ENCODE results near the gene DPH6.
A peak's percentile ranks its signal among the peaks of the same experiment; 100 is the strongest.

DPH6 gene

DNA sequence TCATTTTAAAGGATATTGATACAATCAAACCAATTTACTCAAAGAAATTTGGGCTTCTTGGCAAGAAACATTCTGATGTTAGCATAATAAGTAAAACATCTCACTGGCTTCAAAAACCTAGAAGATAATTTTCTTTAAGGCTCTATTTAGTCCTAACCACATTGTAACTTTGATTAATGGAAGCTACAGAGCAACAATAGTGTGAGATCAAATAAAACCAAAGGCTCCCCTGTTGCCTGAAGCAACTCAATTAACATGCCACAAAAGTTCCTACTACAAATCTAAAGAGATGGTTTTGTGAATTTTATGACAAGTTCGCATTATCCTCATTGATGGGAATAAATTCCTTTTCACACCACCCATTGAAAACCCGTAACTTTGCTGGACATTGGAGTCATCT, 5.9 kb downstream of the DPH6 start:
- no peak for DNase-seq

DNA sequence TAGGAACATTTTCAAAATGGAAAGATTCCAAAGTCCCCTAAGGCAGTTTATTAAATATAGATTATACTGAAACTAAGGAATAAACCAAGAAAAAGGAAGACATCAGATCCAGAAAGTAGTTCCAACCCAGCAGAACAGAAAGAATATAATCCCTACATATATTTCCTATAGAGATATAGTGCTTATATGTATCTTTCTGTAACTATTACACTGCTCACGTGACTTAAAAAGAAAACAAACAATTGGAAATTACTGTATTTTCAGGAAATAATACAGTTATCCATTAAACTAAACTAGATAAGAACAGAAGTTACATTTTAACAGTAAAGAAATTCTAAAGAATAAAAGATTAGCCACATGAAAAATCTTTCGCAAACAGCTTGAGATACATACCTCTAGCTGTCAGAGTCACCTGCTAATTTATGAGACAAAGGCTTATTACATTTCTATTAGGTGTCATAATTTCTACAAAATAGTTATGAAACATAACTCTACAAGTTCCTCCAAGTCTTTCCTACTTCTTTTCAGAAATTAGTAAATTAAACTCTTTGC, 10.5 kb downstream of the DPH6 start:
- no peak for DNase-seq

DNA sequence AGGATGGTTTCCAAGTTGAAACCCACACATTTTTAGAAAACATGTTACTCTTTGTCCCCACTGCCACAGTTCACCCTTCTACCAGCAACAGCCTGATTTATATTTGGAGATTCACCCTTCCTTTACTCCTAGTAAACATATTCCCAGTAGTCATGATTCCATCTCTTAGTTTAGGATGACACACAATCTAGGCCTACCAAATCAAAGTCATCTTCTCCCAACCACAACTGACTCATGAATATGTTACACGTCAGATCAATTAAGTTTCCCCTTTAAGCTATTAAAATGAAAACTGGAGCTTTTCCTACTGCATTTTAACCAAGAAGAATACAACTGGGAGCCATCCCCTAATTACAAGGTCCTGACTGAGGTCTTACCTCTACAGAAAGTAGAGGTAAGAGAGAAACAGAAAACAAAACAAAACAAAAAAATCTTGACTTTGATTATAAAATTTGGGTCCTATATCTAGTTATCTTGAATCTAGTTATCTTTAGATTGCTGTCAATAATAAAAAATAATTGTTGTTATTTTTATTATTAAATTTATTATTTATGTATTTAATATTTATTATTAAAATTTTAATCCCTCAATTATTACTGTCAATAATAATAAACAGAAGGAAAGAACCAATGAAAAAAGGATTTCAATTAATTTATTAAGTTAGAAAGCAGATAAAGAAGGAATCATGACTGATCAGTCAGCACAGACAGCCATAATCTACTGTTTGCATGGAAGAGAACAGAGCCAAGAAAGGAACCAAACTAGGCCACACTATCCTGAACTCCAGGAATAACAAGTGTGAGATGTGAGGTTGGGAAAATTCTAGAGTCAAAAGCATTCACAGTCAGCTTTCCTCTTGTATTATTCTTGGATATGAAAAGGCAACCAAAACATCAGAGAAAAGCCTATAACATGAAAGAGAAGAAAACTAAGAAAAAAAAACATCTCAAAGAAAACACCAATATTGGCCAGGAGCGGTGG, 12.5 kb downstream of the DPH6 start:
- no peak for DNase-seq

DNA sequence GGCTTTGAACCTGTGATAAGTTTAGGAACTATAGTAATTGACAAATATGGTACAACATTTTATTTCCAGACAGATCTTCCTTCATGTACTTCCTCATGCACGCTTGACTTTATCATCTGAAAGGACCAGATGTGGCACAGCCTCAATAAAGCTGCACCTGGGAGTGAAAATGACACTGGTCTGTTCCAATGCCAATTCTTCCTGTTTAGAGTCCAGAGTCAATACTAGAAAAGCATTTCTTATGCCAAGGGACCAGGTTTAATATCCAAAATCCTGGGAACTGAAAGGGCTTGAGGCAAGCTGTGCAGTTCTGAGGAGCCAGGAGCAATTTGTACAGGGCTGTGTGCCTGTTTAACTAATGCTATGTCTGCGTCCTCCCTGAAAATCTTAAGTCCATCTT, 15.3 kb downstream of the DPH6 start:
- no peak for DNase-seq

DNA sequence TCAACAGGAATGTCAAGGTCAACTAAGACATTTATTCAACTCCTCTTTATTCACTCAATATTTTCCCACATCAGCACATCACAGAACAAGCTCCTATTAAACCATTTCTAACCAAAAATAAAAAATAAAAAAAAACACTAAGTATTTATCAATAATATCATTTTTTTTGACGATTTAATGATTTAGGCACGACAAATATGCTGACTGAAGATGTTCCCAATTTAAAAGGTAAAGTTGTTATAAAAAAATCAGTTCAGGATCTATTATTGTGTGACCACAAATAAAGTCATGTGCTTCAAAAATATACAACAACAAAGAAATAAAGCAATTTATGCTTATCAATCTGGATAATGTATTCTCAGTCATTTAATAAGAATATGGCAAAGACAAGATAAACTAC, 16.2 kb downstream of the DPH6 start:
- DNase-seq, result no peak

DNA sequence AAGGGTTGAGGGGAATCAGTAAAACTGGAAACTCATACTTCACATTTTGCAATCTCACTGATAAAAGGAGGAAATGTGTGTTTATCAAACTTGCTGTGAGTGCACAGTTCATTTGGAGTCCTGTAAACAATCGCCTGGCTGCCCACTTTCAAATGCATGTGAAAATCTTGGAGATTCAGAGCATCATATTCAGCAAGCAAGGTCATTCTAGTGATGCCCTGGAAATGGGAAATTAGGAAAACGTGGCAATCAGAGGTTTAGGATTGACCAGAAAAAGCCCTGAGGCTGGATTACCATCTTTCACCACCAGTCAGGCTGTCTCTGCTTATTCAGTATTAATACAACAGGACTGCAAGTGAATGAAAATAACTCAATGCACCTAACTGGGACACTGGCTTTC, 23.9 kb downstream of the DPH6 start:
- DNase-seq, result no peak

DNA sequence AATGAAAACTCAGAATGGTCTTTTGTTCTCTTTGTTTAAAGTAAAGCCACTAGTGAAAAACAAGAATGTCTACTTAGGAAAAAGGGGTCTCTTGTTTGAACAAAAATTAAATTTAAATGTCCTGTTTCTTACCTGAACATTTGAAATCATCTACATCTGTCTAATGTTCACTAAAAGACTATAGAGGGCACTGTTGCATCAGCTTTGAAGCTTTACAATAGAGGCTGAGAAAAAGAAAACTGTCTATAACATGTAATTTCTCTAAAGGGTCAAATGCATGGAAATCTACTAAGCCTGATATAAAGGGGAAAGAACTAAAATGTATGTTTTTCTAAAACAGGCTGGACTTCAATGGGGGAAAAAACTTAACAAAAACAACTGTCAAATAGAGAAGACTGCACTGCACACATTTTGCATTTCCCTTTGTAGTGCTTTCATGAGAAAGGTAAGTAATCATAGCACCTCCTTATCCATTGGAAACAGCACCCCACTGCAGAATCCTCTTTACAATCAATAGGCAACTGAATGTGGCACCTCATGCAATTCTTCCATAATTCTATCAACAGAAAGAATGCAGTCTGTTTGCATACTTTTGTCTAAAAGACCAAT, 26.3 kb downstream of the DPH6 start:
- peak; percentile 16 for DNase-seq

DNA sequence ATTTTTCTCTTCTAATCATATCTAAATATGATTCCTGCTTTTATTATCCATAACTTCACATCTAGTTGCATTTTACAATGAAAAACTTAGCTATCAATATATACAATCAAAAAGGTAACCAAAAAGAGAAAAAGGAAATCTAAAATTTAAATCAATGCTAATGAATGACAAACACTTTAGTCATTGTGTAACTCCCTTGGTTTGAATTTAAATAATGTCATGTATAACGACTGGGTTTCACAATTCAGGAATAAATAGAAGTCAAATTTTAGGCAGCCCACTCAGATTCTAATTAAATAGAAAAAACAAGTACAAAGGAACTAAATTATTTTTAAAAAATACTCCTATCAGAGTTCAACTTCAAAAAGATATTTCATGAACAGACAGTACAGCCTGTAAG, 26.9 kb downstream of the DPH6 start:
- DNase-seq, result no peak

DNA sequence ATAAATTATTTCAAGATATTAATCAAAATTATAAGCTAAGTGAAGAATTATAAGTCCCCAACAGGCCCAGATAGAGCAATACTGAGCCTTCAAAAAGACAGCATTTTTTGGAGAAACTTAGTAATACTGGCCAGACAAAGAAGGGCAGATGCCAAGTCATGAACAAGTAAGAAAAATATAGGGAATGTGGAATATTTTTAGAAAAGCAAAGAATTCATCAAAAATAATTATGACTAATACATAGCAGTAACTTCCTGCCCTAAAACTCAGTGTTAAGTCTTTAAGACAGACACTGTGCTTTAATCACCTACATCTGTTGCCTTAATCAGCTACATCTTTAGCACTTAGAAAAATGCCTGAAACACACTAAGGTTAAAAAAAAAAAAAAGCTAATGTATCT, 31.2 kb downstream of the DPH6 start:
- no peak for DNase-seq

DNA sequence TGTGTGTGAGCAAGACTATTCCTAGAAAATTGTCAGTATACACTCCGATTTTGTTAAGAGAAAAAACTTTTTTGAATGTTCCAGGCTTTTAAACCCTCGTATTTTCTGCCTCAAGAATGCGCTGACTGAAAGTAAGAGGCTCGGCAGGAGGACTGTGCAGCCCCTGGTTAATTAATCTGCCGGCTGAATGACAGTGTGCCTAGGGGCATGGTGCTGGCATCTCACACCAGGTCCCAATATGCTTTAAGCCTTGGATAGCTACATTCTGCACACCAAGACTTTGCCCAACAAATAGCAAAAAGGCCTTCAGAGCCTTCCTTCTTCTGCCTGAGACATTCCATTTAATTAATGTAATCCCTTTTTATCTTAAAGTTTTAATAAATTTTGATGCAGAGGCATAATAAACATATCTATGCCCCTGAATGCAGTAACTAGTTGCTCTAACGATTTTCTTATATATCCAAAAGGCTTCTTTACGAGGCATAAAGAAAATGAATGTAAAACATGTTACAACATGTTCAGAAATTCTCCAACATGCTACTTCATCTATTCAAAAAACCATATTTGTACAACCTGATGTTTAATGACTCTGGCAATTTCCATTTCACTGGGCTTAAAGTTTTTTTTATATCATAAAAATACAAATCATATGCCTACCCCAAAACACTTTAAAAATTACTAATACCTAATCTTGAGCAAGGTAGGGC, 37.9 kb downstream of the DPH6 start:
- no peak for DNase-seq

DNA sequence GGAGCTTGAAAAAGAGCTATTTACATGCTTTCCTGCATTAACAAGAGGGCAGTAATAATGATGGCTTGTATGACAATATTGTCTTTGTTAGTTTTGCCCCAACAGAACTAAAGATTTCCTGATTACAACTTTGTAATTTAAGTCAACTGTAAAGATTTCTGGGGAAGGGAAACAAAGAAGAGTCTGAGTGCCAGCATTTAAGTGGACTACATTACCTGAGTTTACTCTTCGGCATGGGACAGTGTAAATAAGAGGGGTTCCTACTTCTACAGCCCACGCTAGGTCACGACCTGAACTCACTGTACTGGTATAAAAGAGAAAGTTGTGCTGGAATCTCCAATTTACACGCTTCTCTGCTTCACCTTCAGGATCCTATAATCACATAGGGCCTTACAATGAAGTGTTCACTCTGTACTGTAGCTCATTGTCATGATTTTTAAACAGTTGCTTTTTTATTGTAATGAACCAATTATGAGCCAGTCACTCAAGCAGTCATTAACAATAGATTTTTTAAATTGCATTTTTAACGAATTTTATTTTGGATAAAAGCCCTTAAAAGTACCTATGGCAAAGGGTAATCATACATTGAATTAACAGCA, 39.6 kb downstream of the DPH6 start:
- DNase-seq, result no peak

DNA sequence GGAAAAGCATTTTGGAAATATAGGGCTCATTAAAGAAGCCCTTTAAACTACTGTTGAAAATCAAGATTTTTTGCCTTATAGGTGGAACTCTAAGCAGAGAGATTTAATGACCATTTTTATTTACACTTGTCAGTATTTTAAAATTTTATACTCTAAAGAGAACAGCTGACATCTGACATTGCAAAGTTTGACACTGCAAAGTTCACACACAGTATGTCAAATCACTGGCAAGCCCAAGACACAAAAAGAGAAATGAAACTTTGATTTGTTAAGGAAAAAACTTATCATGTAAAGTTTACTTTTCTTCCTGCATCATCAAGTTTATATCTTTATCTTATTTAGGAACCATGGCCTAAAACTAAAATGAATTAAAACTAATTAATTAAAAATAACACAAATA, 40.2 kb downstream of the DPH6 start:
- no peak for DNase-seq

DNA sequence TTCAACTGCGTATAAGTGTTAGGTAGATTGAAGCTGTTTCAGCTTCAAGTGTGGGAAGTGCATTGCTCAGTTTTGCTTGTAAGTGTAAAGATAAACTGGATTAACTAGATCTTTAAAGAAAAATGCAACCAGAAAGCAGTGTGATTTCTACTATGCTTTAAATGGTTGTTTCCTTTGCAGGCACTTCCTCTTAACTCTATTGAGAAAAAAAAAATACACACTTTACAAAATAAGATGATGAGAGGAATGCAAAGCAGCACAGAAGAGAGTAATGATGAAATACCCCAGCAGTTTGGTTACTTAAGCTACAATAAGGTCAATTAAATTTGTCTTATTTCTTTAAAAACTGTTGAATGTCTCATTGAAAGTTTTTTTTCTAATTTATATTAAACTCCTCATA, 40.8 kb downstream of the DPH6 start:
- DNase-seq, result no peak

DNA sequence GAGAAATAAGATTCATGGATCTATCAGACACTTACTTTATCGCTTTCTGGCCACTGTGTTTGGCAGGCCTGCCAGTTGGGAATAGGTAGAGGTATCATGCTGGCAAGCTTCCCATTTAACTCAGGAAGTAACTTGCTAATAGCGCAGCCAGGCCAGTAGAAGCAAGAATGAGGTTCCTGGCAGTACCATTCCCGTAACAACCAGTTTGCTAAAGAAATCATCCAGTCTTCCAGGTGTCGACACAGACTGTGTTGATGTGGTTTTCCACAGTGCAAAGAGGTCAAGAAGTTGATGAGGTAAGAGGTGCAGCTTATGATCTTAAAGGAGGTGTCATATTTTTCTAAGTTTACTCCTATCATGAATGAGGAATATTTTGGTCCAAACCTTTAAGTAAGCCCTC, 46.2 kb downstream of the DPH6 start:
- DNase-seq, result no peak

DNA sequence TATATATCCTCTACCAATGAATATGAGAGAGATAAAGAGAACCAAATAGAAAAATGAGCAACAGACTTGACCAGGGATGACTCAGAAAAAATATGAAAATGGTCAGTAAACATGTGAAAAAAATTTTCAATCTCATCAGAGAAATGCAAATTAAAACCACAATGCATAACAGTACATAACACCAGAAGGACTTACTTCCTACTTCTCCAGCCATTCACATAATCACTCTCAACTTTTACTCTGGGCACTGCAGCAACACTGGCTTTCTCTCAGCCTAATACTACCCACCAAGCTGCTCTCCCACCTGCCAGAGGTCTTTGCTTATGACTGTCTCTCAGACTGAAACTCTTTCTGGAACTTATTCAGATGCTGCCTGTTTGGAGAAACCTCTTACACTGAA, 49.4 kb downstream of the DPH6 start:
- DNase-seq, result no peak

DNA sequence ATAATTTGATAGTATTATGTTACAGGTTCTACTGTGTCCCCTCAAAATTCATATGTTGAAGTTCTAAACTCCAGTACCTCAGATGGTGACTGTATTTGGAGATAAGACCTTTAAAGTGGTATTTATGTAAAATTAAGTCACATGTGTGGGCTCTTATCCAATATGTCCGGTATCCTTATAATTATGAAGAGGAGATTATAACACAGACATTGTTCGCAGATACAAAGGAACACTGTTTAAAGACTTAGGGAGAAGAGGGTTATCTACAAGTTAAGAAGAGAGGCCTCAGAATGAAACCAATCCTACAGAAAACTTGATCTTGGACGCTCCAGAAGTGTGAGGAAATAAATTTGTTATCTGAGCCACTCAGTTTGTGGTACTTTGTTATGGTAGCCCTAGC, 50.9 kb downstream of the DPH6 start:
- DNase-seq, result no peak

DNA sequence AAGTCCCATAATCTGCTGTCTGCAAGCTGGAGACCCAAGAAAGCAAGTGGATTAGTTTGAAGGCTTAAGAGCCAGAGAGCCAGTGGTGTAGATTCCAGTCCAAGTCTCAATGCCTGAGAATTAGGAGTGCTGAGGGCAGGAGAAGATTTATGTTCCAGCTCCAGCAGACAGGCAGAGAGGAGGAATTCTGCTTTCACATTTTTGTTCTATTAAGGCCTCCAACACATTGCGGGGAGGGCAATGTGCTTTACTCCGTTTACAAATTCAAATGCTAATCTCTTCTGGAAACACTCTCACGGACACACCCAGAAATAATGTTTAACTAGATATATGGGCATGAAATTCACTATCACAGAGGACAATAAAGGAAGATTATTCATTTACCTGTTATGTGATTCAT, 54.0 kb downstream of the DPH6 start:
- no peak for DNase-seq

DNA sequence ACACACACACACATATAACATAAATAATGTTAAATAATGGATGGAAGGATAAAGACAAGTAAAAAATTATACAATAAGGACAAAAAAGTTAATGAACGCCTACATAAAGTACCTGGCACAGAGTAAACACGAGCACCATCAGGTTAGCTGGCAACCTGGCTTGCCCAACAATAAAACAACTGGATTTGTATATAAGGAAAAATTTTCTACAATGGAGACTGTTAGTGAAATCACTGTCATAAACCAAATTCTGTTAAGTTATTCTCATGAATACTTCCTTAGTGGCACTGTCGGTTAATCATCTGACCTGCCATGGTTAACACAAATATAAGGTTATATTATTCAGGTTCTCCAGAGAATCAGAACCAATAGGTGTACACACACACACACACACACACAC, 54.8 kb downstream of the DPH6 start:
- DNase-seq, result no peak

DNA sequence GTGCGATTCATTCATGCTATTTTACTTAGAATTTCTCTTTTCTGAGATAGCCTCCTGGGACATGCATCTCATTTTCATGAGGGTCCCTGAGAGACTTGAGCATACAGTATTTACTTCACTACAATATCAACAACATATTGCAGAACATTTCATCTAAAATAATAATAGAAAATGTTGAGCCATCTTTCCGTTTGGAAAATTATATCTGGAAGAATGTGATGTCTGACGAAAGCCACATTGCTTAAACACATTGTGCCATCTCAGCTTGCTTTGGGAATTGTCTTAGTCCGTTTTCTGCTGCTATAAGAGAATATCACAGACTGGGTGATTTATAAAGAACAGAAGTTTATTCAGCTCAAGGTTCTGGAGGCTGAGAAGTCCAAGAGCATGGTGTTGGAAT, 55.5 kb downstream of the DPH6 start:
- DNase-seq, result no peak

DNA sequence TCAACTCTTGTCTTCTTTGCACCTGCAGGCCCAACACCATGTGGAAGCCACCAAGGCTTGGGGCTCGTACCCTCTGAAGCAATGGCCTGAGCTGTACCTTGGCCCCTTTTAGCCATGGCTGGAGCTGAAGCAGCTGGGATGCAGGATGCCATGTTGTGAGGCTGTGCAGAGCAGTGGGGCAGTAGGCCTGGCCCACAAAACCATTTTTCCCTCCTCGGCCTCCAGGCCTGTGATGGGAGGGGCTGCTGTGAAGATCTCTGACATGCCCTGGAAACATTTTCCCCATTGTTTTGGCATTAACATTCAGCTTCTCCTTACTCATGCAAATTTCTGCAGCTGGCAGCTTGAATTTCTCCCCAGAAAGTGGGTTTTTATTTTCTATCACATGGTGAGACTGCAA, 58.5 kb downstream of the DPH6 start:
- DNase-seq, result no peak

DNA sequence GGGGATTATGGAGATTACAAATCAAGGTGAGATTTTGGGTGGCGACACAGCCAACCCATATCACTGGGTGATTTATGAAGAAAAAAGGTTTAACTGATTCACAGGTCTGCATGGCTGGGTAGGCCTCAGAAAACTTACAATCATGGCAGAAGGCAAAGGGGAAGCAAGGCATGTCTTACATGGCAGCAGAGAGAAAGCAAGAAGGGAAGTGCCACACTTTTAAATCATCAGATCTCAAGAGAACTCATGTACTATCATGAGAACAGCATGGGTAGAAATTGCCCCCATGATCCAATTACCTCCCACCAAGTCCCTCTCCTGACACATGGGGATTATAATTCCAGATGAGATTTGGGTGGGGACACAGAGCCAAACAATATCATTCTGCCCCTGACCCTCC, 59.7 kb downstream of the DPH6 start:
- no peak for DNase-seq

DNA sequence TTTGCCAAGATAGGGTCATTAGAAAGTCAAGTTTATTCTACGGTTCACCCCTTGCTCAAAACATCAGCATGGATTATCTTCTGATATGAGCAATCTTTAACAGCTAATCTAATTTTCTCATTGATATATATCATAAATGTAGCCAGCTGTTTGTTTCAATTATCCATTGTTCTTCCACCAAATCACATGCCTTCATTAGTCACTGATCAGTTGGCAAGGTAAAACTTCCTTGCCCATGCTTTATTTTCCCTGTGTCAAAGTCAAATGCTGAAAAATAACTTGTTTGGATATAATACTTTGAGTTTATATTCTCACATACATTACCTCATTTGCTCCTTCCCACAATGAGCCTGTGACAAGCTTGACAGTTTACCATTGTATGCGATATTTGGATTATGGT, 60.6 kb downstream of the DPH6 start:
- no peak for DNase-seq

DNA sequence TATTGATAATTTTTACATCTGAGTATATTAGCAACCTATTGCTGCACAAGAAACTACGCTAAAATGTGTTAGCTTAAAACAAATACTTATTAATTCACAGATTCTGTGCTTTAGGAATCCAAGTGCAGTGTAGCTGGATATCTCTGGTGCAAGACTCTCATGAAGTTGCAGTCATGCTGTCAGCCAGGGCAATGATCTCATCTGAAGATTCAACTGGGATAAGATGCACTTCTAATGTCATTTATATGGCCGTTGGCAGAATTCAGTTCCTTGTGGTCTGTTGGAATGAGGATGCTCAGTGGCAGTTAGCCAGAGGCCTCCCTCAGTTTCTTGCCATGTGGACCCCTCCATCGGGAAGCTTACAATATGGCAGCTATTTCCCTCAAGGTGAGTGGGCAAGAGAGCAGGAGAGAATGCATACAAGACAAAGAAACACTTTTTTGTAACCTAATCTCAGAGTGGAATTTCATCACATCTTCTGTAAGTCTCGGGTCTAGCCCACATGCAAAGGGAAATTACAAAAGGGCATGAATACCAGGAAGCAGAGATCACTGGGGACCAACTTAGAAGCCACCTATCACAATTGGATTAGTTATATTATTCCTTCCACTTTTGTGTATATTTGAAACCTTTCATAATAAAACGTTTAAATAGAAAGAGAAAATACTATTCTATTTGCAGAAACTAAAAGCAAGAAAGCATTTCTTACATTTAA, 61.6 kb downstream of the DPH6 start:
- DNase-seq, result no peak
